Amygdala (tissue), 56 donors: ENCODE data around the gene NRXN3.

Experiments used
- DNase-seq, 56 donors: peaks; one replicate each; lab custom pipeline; 2025; lab: John Stamatoyannopoulos, UW

NRXN3 gene

DNA sequence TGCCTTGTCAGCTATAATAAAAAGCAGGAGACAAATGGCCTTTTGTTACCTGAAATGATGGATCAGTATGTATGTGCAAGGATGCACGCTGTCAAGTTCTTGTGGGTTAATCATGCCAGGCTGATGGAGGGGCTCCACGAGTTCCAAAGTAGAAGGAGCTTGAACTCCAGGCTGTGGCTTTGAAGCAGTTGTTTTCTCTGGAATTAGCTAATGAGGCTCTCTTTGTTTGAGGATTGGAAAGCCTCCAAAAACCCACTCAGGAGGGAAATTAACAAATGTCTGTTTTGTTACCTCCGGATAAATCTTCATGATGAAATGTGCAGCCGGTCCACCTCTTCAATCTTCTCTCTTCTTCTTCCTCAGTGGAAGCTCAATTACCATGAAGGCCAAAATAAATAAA, 1435.7 kb downstream of the NRXN3 start:
- DNase-seq: peak in 2 of 56 donors; percentile 1 to 23

DNA sequence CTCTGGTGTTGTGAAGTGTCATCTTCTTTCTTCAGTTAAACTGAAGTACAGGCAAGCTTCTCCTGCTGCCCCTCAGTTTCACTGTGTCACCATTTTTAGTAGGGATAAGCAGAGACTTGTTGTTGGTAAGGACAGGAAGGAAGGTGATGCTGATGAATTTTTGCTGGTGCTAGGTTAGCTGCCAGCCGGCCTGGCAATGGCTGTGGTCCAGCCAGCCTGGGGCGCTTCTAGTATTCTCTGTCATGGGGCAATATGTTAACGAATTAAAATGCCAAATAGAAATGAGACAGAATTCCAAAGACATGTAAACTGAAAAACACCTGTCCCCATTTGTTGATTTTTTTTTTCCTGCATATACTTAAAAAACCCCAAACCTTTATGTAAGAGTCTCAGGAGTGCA, 1438.3 kb downstream of the NRXN3 start:
- DNase-seq: no peak

DNA sequence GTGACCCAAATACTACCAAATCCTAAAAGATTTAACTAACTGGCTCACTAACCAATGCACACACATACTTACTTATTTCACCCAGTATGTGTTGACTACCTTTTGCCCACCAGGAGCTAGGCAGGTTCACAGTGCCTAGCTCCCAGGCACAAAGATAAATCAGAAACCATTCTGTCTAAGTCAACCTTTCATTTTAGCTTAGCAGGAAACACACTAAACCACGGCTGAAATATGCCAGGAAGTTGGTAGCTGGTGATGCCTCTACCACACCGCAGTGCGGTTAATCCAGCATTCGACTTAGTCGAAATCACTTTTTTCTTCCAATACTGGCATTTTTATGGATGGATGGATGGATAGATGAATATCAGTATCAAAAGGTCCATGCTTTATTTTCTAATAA, 1443.5 kb downstream of the NRXN3 start:
- DNase-seq: no peak

DNA sequence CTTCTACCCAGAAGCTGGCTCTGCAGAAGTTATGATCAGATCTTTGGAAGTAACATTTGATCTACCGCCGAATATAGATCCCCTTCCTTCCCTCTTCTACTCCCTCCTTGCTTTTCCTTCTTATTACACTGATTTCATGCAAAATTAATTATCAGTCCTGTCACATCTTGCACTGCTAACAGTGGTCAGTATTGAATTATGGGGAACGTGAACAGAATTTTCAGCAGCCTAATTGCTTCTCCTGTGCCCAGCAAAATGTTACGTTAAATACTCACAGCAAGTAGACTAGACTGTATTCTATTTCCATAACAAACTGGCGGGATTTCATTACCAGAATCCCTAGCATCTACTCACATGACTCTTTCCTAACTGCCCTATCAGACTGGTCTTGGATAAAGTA, 1444.3 kb downstream of the NRXN3 start:
- peak in 1 of 56 donors; percentile 4 for DNase-seq

DNA sequence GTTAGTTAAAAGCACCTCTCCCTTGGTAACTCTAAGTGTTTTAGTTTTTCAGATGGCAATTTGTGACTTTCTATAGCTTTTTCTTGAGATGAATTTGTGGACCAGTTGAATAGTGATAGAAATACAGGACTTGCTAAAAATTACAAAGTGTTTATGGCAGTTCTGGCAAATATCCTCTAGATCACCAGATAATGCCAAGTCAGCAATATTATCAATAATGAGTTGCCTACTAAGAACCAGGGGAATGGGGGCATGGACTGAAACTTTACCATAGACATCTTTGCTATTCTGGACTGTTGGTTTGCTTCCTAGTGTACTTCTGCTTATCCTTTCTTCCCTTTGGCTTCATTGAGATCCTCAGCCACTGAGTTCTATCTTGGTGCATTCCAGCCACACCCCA, 1456.9 kb downstream of the NRXN3 start:
- DNase-seq: no peak

DNA sequence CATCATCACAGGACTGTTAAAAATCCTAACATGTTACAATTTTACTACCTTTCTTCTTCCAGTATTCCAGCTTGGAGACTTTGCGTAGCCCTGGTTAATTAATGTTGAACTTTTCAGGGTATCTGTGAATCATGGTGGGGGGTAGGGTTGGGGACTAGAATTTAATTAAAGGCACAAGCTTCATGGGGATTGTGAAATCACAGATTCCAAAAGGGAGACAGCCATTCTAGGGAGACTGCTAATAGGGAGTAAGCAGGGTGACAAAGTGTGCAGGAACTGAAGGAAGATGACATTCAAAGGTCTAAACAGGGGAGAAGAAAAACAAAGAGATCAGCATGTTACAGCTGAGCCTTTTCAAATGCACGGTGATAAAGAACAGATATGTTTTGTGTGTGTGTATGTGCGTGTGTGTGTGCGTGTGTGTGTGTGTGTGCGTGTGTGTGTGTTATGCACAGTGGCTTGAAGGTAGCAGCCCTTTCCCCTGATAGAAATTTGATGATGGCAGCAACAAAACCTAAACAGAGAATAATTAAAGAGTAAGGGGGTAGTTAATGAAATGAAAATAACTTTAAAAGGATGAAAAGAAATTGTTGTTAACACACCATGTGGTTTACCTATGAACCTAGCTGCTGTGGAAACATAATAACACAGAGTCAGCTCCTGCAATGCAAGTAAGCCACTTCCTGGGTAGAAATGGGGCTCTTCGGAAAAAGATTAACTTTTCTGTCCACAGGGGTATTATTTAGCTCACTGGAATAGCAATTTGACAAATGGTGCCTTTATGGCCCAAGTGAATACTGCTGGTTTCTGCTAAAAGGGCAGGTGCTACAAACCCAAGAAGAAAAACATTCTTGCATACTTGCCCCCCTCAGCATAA, 1459.5 kb downstream of the NRXN3 start:
- DNase-seq: no peak

DNA sequence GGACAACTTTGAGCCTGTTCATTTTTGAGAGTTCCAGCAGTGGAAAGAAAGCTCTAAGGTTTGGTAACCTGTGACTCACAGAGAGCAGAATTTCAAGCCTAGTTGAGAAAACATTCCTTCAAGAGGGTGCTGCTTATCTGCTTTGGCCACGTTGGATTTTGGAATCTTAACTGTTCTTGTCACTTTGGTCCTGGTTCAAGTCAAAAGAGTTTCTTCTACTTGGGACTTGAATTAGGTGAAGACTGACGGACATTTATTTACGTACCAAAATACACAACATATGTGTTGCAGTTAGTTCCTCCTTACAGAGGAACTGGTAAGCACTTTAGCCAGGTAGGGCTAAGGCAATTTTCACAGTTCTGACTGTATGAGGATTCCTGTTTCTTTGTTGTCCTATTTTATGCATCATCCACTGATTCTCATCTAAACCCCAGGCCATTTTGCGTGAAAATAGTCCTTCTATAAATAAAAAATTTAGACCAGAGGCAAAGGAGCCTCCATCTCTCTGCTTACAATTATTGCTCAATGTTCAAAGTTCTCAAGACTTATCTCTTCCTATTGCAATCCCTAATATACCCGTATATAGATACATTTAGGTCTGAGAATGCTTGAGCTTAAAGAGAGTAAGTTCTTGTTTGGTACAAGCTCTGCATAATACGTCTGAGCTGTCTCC, 1460.3 kb downstream of the NRXN3 start:
- no peak for DNase-seq

DNA sequence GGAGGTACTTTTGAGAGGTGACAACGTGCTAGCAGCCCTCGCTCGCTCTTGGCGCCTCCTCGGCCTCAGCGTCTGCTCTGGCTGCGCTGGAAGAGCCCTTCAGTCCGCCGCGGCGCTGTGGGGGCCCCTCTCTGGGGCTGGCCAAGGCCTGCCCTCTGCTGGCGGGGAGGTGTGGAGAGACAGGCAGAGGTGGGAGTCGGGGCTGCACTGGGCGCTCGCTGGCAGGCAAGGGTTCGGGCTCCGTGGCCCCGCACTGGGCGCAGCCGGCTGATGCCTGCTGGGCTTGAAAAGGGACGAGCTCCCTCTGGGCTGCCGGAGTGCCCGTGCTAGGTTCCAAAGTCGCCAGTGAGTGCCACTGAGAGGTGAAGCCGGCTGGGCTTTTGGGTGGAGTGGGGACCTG, 1461.1 kb downstream of the NRXN3 start:
- no peak for DNase-seq

DNA sequence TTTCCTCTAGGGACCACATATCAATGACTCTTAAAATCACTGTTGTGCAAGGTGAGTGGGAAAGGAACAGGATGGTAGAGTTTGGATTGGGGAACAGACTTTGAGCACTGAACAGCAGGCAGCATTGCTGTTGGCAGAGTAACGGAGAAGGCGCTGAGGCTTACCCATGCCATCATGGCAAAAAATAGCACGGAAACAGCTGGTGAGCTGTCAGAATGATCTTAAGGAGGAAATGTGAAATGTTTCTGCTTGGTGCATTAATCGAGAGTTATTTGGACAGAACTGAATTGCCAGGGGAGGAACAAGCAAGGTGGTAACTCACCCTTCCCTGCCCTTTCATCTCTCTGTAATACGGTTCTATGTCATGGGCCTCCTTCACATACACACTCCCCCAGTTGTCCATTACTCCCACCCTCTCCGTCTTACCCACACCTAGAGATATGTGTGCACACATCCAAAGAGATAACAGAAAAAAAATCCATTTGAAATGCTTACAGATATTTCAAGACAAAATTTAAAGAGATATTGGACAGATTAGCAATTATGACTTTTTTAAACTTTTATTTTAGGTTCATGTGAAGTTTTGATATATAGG, 1468.6 kb downstream of the NRXN3 start:
- peak in 19 of 56 donors; percentile 1 to 61 (median 7) for DNase-seq

DNA sequence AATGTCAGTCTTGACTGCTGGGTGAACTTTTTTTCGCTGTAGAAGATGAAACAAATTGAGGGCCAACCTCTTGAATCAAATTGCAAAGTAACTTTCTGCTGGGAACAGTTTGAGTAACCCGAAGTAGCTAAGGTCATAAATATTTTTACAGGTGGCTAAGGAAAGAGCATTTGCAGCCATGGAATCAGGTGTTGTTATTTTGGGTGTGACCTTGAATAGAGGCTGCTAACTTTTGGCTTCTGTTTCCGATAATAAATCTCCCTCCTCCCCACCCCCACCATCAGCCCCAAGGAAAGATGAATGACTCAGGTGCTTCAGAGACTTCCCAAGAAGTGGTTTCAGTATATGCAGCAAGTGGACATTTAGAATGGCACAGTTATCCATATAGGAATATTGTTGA, 1469.4 kb downstream of the NRXN3 start:
- DNase-seq: no peak

DNA sequence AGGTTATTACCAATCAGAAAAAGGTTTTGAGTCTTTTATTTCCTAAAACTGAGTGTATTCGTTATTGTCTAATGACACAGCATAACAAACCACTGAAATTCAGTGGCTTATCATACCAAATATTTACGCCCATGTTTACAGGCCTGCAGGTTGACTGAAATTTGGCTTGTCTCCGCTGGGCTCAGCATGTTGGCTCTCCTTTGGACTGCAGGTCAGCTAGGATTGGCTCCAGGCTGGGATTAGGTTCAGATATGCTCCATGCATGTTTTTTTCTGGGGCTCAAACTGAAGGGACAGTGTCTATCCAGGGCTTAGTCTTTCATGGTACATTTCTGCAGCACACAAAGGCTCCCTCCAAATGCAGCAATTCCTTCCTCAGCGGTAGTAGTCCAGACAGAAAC, 1471.2 kb downstream of the NRXN3 start:
- DNase-seq: no peak

DNA sequence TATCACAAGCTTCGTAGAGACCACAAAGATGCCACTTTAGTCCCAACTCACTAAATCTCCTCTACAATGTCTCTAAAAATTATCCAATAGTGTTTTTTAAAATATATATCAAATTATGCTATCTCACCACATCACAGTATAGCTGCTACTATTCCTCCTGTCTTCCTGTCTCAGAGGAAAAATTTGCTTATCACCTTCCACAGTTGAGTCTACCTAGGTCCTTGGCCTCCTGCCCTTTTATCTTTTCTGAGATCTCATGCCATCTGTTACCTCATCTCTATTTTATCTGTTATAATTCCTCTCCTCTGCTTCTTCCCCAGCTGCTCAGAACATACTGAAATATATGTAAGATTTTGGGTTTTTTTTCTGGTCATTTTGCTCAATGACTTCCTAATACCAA, 1473.0 kb downstream of the NRXN3 start:
- DNase-seq: no peak

DNA sequence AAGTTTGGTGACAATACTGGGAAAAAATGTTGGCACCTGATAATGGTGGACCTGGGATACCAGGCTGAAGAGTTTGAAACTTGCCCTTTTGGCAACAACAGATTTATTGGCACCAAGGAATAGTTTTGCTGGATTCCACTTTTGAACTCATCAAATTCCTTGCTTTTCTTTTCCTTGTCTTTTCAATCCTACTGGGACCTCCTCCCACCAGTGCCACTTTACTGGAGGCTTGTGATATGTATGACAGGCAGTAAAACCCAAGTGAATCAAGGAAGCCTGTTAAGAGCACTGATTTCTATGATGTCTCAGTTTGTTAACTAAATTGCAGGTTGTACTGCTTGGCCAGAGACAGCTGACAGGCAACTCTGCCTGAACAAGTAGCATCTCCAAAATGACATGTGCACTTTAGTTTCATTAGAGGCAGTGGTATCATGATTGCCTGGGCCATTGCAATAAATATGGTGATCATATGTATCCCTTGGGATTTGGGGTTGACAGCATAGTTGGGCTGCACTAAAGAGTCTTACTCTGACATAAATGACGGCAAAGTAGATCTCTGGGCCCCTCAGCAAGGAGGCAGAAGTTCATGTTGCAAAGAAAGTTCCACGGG, 1475.7 kb downstream of the NRXN3 start:
- DNase-seq: no peak

DNA sequence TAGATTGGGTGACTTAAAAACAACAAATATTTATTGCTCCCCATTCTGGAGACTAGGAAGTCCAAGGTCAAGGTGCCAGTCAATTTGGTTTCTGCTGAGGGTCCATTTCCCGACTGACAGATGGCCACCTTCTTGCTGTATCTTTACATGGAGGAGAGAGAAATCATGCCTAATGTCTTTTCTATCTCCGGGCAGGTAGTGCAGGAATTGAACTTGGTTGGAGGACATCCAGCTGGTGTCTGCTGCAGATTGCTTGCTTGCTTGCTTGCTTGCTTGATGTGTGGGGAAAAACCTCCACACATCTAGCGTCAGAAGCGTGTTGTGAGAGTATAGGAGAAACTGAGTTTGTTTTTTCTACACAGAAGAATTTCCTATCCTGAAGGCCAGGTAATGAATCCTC, 1479.7 kb downstream of the NRXN3 start:
- no peak for DNase-seq

DNA sequence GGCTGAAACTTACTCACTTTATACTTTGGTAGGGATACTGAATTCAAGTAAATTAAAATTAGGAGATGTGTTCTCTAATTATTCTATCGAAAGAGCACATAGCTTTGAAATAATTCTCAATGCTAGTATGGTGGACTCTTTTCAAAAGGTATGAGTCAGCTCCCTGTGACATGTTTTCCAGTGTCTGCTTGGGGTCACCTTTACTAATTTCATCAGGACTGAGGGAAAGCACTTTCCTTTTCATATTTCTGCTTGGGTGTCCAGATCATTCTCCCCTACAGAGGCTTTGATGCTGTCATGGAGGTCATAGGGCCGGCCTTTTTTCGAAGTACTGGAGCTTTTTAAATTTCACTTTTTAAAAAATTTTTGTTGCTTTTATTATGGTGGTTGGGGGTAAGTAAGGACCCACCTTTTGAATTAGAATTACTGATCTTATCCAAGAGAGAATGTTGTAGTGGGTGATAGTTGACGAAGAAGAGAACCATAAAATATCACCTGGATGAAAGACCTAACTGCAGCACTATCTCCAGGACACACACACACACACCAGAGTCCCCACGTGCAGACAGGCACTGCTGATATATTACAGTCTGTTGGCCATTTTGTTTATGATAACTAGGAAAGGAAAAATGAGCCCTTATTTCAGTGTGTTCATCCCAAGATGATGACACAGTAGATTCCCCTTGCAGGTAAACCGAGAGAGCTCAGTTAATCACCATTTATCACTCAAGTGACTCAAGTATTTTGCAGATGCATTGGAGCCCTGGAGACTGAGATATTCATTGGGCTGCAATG, 1482.5 kb downstream of the NRXN3 start:
- DNase-seq: no peak

DNA sequence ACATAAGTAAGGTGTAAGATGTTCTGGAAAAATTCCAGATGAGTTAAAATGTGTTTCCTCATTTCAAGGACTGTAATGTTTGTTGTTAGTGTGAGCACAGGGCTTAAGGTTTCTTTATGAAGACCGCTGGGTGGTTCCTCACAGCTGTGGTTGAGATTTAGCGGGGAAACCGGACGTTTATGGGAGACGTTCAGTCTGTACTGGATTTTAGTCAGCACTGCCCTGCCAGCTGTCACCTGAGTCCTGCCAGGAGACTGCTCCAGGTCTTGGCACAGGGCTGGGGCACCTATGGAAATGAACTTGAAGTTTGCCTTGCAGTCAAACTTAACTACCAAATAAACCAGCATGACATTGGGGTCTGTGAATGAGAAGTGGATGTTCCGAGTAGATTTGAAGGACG, 1485.9 kb downstream of the NRXN3 start:
- no peak for DNase-seq

DNA sequence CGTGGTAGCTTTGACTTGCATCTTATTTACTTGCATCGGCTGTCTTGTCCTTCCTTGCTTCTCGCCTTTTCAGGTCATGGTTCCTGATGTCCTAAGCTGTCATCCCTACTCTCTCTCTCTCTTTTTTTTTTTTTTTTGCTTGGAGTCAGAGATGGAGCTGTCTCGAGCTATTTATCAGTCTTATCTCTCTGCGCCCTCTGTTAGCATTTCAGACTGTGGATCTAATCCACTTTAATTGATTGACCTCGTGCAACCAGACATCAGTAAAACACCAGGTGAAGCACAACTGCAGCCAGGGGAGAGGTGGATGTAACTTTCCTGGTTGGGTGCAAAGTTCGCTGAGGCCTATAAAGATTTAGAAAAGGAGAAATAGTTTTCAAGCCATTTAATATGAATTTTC, 1486.3 kb downstream of the NRXN3 start:
- no peak for DNase-seq

DNA sequence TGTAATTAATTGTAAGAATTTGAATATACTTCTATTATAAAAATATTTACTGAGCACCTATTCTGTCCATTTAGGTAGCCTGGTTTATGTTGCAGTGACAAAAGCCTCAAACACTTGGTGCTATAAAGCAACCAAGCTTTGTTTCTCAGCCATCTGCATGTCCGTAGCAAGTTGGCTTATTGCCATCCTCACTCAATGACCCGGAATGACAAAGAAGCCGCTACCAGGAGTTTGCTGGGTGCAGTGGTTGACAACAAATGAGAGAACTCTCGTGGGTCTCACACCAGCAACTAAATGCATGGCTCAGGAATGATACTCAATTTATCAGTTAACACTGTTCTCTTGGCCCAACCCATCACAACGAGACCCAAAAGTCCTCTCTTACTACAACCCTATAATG, 1488.0 kb downstream of the NRXN3 start:
- peak in 12 of 56 donors; percentile 1 to 46 (median 6) for DNase-seq

DNA sequence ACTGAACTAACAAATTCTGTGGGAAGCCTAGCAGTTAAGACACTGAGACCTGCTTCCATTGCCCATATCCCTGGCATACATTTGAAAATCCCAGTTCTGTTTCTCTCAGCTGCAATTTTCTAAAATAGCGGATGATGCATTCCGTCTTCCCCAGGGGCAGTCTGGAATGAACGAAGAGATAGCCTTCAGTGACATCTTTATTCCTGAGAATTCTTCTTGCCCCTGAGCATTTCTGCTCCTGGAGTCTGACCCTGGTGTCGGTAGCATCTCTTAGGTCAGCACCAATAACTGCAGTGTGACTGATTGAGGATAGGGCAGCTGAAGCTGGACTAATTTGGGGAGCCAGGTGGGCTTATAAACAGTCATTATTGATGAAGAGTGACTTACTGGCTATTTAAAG, 1488.6 kb downstream of the NRXN3 start:
- no peak for DNase-seq
